ENCODE measurements around the gene MRAP2. TPM values are rescaled to one million over a fixed set of nuclear protein-coding genes. Genes with fewer than 3 reads are reported as not detected.

Gene MRAP2
- total RNA-seq, 2 experiments from 2014 or later: not detected

GRCh38 chr6:84035484-84035883, 1.9 kb downstream of the MRAP2 start:
- no peak for TF ChIP-seq CTCF (IDR thresholded peaks at IDR 0.05)
- ATAC-seq (ENCODE audit: poor library complexity): no peak
- Histone ChIP-seq H3K4me3 (ENCODE audit: low read length) (no peak overlapping the region), H3K27me3 (ENCODE audit: control insufficient read depth in 1 of 2, insufficient read depth in 2 of 2, low read length in 2 of 2) (peaks cover 19 to 24% of the 10 kb centered on the region in 2 experiments), H3K9me3 (ENCODE audit: control insufficient read depth in 1 of 2, insufficient read depth in 1 of 2, low read length in 2 of 2) (peaks cover 0 to 15% of the 10 kb centered on the region in 2 experiments), H3K4me1 (ENCODE audit: insufficient read depth, low read length) (peaks cover 3% of the 10 kb centered on the region), H3K36me3 (ENCODE audit: insufficient read depth, low read length) (no peaks in the 10 kb centered on the region), H3K27ac (ENCODE audit: low read depth in 1 of 2, low read length in 2 of 2) (no peak overlapping the region)
- Mint-ChIP-seq H3K27ac (no peak overlapping the region), H3K4me3 (no peak overlapping the region), H3K4me1 (ENCODE audit: low read depth) (no peaks in the 10 kb centered on the region), H3K36me3 (ENCODE audit: low read depth) (no peaks in the 10 kb centered on the region), H3K27me3 (peaks cover 62% of the 10 kb centered on the region), H3K9me3 (no peaks in the 10 kb centered on the region)
- CTCF ChIA-PET: no interaction called here
- intact Hi-C loops (cut with DNase I, micrococcal nuclease): no loop called here
- no peak for DNase-seq
- POLR2A ChIA-PET: no interaction called here

GRCh38 chr6:84037425-84038089, 4.0 kb downstream of the MRAP2 start:
- CTCF ChIA-PET: no interaction called here
- Histone ChIP-seq H3K9me3 (ENCODE audit: control insufficient read depth in 1 of 2, insufficient read depth in 1 of 2, low read length in 2 of 2) (peaks cover 0 to 17% of the 10 kb centered on the region in 2 experiments), H3K4me3 (ENCODE audit: low read length) (no peak overlapping the region), H3K27me3 (ENCODE audit: control insufficient read depth in 1 of 2, insufficient read depth in 2 of 2, low read length in 2 of 2) (peaks cover 17 to 22% of the 10 kb centered on the region in 2 experiments), H3K4me1 (ENCODE audit: insufficient read depth, low read length) (peaks cover 3% of the 10 kb centered on the region), H3K27ac (ENCODE audit: low read depth in 1 of 2, low read length in 2 of 2) (no peak overlapping the region), H3K36me3 (ENCODE audit: insufficient read depth, low read length) (no peaks in the 10 kb centered on the region)
- Mint-ChIP-seq H3K4me3 (no peak overlapping the region), H3K27ac (no peak overlapping the region), H3K9me3 (no peaks in the 10 kb centered on the region), H3K27me3 (peaks cover 58% of the 10 kb centered on the region), H3K4me1 (ENCODE audit: low read depth) (no peaks in the 10 kb centered on the region), H3K36me3 (ENCODE audit: low read depth) (no peaks in the 10 kb centered on the region)
- ATAC-seq (ENCODE audit: poor library complexity): no peak
- POLR2A ChIA-PET: no interaction called here
- no peak for TF ChIP-seq CTCF (IDR thresholded peaks at IDR 0.05)
- no peak for DNase-seq
- intact Hi-C loops (cut with DNase I, micrococcal nuclease): no loop called here

GRCh38 chr6:84042603-84043002, 9.0 kb downstream of the MRAP2 start:
- Histone ChIP-seq H3K9me3 (ENCODE audit: control insufficient read depth in 1 of 2, insufficient read depth in 1 of 2, low read length in 2 of 2) (peaks cover 0 to 8% of the 10 kb centered on the region in 2 experiments), H3K4me1 (ENCODE audit: insufficient read depth, low read length) (no peaks in the 10 kb centered on the region), H3K27me3 (ENCODE audit: control insufficient read depth in 1 of 2, insufficient read depth in 2 of 2, low read length in 2 of 2) (peaks cover 0 to 3% of the 10 kb centered on the region in 2 experiments), H3K36me3 (ENCODE audit: insufficient read depth, low read length) (no peaks in the 10 kb centered on the region), H3K4me3 (ENCODE audit: low read length) (no peak overlapping the region), H3K27ac (ENCODE audit: low read depth in 1 of 2, low read length in 2 of 2) (no peak overlapping the region)
- Mint-ChIP-seq H3K9me3 (no peaks in the 10 kb centered on the region), H3K36me3 (ENCODE audit: low read depth) (no peaks in the 10 kb centered on the region), H3K4me3 (no peak overlapping the region), H3K27ac (no peak overlapping the region), H3K4me1 (ENCODE audit: low read depth) (no peaks in the 10 kb centered on the region), H3K27me3 (peaks cover 28% of the 10 kb centered on the region)
- no peak for TF ChIP-seq CTCF (IDR thresholded peaks at IDR 0.05)
- ChIA-PET CTCF (no interaction called here), POLR2A (no interaction called here)
- DNase-seq (no peak), ATAC-seq (ENCODE audit: poor library complexity) (no peak)
- intact Hi-C loops (cut with DNase I, micrococcal nuclease): no loop called here
